Stimulated activated CD8-positive, alpha-beta memory T cell treated with anti-CD3 and anti-CD28 coated beads, Interleukin-12 subunit alpha, Interleukin-12 subunit beta, amount 100 ng/mL, for 1 hour (primary cell): ENCODE results near the gene CBX4.

Experiments used
- DNase-seq: peaks from one replicate; pipeline ENCODE4 v3.0.0-alpha.2; 2020; ENCODE audit warnings: low read depth

CBX4 gene

GRCh38 chr17:79839356-79840268 is at the start of gene CBX4:
TSS of gene CBX4 (minus strand) at chr17:79839440. CDS start at chr17:79839251, 189 bp downstream.
- DNase-seq = peak; percentile 83

DNA sequence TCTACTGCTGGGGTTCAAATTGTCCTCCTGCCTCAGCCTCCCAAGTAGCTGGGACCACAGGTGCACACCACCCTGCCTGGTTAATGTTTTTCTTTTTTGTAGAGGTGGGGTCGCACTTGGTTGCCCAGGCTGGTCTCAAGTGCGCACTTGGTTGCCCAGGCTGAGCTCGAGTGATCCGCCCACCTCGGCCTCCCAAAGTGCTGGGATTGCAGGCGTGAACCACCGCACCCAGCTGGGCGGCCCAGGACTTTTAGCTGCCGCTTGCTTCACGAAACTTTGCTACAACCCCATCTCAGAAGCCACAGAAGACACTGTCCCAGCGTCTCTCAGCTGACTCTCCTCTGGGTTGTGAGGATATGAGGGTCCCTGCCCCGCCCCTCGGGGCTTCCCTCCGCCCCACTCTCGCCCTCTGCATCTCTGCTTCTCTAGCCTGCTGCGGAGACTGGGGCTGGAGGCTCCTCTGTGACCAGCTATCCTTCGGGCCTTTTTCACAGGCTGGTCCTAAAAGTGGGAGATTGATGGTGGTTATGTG is 48.8 kb upstream of the CBX4 start:
- DNase-seq = no peak

DNA sequence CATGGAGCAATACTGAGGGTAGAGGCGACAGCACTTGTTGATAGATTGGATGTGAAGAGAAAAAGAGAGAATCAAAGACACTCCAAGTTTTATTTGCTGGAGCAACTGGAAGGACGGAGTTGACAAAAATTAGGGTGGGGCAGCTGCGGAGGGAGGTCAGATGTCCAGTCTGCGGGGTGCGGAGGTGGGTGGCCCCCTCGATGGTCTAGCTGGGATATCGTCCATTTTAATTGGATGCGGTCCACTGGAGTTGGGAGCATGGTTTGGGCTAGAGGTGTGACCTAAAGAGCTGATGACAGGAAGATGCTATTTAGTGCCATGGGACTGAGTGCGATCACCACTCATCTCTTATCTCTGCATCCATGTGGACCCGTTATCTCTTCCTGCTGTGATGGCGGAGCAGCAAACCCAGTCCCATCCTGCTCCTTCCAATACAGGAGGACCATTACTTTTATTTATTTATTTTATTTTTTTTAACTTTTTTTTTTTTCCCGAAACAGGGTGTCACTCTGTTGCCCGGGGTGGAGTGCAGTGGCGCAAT is 48.3 kb upstream of the CBX4 start:
- DNase-seq = no peak

DNA sequence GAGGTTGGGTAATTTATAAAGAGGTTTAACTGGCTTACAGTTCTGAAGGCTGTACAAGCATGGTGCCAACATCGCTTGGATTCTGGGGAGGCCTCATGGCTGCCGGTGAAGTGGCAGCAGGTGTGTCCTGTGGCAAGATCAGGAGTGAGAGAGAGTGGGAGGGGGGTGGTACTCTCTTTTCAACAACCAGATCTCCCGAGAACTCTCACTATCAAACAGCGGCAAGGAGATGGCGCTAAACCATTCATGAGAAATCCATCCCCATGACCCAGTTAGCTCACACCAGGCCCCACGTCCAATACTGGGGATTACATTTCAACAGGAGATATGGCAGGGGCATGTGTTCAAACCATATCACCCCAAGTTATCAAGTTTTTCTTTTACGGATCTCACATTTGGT is 44.0 kb upstream of the CBX4 start:
- no peak for DNase-seq

DNA sequence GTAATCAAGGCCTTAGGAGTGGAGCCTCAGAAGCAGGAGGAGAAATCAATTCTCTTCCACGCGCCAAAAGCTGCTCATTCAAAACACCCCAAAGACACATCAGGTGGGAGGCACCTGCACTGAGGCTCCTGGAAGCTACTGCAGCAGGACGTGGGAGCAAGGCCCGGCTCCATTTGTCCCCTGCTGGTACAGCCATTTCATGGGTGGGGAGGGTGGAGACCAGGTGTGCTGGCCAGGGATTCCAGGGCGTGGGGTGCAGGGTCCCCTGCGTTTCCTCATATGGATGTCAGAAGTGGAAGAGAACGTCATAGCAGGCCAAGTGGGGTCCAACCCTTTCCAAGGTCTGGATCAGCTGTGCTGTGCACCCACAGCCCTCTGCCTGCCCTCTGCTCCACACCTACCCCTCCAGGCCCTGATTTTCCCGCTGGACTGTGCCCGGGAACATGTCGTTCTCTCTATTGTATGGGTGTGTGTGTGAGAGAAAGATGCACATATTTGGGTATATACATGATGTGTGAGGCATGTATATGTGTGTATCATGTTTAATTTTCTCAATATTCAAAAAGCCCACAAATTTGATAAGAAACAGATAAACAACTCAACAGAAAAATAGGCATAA is 39.2 kb upstream of the CBX4 start:
- no peak for DNase-seq

GRCh38 chr17:79877041-79877440 is 37.8 kb upstream of the CBX4 start:
- no peak for DNase-seq

DNA sequence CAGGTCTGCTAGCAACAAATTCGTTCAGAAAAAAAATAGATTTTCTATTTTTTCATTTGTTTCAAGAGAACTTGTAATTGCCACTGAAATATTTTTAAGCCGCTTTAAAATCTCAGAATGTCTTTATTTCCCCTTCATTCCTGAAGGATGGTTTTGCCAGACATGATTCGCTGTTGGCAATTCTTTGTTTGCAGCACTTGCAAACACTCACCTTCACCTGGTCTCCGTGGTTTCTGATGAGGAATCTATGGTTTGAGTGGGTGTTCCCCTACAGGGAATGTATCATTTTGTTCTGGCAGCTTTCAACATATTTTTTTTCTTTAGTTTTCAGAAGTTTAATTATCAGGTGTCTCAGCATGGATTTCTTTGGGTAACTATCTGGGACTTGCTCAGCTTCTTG is 36.3 kb upstream of the CBX4 start:
- DNase-seq = no peak

GRCh38 chr17:79874329-79874981 is 35.2 kb upstream of the CBX4 start:
- DNase-seq = peak; percentile 4

GRCh38 chr17:79873583-79873982 is 34.3 kb upstream of the CBX4 start:
- no peak for DNase-seq

DNA sequence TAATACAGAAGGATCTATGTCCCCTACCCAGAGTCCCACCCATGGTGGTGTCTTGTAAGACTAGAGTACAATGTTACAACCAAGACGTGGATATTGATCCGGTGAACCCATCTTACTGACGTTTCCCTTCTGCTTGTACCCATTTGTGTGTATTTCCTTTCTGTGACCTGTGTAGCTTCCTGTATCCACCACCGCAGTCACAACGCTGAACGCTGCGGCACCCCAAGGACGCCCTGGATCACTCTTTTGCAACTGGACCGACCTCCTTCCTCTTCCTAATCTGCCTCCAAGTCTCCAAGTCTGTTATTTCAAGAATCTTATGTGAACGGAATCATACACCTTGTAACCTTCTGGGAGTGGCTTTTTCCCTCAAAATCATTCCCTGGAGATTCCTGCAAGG is 33.5 kb upstream of the CBX4 start:
- no peak for DNase-seq

- DNase-seq = no peak
These were observed 31.9 kb upstream of the CBX4 start for GRCh38 chr17:79871131-79871530.

DNA sequence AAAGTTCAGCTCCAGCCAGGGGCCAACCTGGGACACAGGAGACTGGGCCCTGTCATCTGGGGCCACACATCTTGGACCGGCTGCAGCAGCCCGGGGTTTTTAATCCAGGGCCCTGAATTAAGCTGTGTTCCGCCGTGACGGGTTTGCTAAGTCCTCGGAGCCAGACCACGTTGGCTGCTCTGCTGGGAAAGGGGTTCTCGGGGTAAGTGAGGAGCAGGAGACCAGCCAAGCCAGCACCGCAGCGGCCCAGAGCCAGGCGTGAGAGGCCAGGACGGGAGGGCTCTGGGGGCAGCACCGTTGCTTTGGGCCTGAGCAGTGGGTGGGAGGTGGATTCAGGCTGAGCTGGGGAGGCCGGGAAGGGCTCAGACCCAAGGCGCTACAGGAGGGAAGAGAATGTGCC is 31.3 kb upstream of the CBX4 start:
- DNase-seq = no peak

- no peak for DNase-seq
These were observed 27.7 kb upstream of the CBX4 start for GRCh38 chr17:79866791-79867518.

GRCh38 chr17:79865351-79866210 is 26.3 kb upstream of the CBX4 start:
- no peak for DNase-seq

DNA sequence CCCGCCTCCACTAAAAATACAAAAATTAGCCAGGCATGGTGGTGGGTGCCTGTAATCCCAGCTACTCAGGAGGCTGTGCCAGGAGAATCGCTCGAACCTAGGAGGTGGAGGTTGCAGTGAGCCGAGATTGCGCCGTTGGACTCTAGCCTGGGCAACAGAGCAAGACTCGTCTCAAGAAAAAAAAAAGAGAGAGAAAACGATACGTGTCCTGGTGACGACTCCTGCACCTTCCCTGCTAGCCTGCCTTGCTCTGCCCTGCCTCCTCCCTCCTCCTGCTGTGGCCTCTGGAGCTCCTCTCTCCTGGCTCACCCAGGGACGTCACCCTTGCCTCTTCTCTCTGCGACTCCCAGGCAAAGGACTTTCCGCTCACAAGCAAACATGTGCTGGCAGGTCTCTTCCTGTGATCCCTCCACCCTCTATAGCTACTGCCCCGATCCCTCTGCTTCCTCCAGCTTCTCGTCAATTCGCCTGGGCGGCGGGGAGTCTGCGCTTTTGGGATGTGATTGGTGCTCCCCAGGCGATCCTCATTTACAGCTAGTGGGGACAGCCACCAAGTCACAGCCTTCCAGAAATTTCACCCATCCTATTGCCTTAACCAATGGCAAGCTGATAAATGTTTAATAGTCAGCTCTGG is 25.5 kb upstream of the CBX4 start:
- DNase-seq = no peak

DNA sequence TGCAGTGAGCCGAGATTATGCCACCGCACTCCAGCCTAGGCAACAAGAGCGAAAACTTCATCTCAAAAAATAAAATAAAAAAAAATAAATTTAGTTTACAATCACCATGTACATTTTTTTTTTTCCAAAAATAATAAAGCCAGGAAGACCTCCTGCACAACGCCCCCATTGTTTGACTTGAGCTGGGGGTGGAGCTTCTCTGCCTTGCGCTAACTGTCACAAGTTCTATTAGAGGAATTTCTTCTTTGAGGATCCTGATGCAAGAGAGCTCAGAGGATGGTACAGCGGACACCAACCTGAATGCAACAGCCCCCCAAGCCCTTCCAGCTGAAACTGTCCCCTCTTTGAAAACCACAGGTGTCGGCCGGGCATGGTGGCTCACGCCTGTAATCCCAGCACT is 24.9 kb upstream of the CBX4 start:
- no peak for DNase-seq

- no peak for DNase-seq
These were observed 23.7 kb upstream of the CBX4 start for GRCh38 chr17:79862771-79863440.

GRCh38 chr17:79862238-79862637 is 23.0 kb upstream of the CBX4 start:
- no peak for DNase-seq

DNA sequence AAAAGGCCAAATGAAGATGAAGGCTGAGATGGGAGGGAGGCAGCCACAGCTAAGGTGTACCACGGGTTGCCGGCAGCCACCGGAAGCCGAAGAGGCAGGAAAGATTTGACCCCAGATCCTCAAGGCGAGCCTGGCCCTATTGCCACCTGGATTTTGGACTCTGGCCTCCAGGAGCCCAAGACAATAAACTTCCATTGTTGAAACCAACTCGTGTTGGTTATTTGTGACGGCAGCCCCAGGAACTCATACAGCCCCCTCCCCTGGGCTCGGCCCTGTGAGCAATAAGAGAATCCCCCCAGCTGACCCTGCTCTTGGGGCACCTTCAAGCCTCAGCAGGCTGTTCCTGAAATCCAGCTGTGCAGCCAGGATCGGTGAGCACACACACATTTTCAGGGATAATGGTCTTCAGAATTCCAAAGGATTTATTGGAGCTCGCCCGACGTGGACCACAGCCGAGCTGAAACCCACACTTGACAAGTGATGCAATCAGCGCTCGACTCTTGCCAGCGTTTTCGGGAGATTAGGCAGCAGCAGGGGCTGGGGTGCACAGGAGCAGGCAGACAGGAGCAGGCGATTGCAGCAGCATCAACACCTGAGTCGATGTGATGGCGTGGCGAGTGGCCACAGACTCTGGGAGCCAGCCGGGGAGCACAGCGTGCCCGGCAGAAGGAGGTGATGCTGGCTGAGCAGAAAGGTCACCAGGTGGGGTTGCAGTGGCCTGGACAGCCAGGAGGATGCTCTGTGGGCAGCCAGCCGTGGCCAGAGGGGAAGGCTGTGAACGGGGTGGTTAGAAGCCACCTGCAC is 22.4 kb upstream of the CBX4 start:
- DNase-seq = no peak
